Measurements from ENCODE around the gene STK11IP. TPM values are rescaled to one million over a fixed set of nuclear protein-coding genes. Genes with fewer than 3 reads are reported as not detected.

STK11IP gene
- total RNA-seq, 1 experiment from 2014 or later = 45.0 TPM

GRCh38 chr2:219613461-219614070 lies 15.9 kb downstream of the STK11IP start:
- no peak for DNase-seq (ENCODE audit: low read depth, low spot score)
- no peaks in the 10 kb centered on the region; a peak in 1 of 4 replicates for H3K36me3 ChIP-seq (ENCODE audit: control insufficient read depth in 1 of 2, insufficient read depth in 2 of 2, low read length in 2 of 2)
- CTCF ChIA-PET = no interaction called here

GRCh38 chr2:219614076-219614860 lies 16.6 kb downstream of the STK11IP start:
- ChIA-PET POLR2A (no interaction called here), RAD21 (ENCODE audit: low non-redundant PET in 1 of 2, low total read pairs in 2 of 2, uncharacterized antibody in 2 of 2, unreplicated experiment in 2 of 2) (no interaction called here), CTCF (no interaction called here)
- no peak overlapping the region for H2AFZ ChIP-seq (ENCODE audit: low read depth, low read length, poor library complexity, severe bottlenecking)
- no peak overlapping the region for H3K4me3 ChIP-seq (replicated peaks in 1 of 2; ENCODE audit: low read depth in 1 of 2, low read length in 2 of 2)
- no peaks in the 10 kb centered on the region; a peak in 1 of 4 replicates for H3K4me1 ChIP-seq (ENCODE audit: control insufficient read depth in 1 of 2, insufficient read depth in 2 of 2, low read length in 2 of 2)
- DNase-seq (ENCODE audit: low read depth, low spot score) (no peak), ATAC-seq (no peak)
- no peaks in the 10 kb centered on the region for H3K36me3 ChIP-seq (ENCODE audit: control insufficient read depth in 1 of 2, insufficient read depth in 2 of 2, low read length in 2 of 2)
- no peaks in the 10 kb centered on the region for H3K27me3 ChIP-seq (ENCODE audit: insufficient read depth, low read length)
- no peak overlapping the region for H3K4me2 ChIP-seq (ENCODE audit: low read length)
- no peak overlapping the region for H3K27ac ChIP-seq (ENCODE audit: low read depth, low read length)
- H3K79me2 ChIP-seq (ENCODE audit: insufficient read depth, low read length) = no peaks in the 10 kb centered on the region
- no peaks in the 10 kb centered on the region for H4K20me1 ChIP-seq (ENCODE audit: insufficient read depth)
- no peaks in the 10 kb centered on the region for H3K9me2 ChIP-seq (ENCODE audit: insufficient read depth)
- no peaks in the 10 kb centered on the region for H3K9me3 ChIP-seq (ENCODE audit: control insufficient read depth in 1 of 2, insufficient read depth in 1 of 2, low read depth in 1 of 2, low read length in 2 of 2)
- H3K9ac ChIP-seq (ENCODE audit: low read length) = no peak overlapping the region
- intact Hi-C loops (cut with micrococcal nuclease) = no loop called here
- no TSS peak for BruUV-seq (replicated peaks)
- TF ChIP-seq ZNF274 (IDR thresholded peaks at IDR 0.05; ENCODE audit: low read depth, low read length) = no peak
- no peak for TF ChIP-seq EZH2phosphoT487 (IDR thresholded peaks at IDR 0.05; ENCODE audit: borderline replicate concordance)
- TF ChIP-seq CTCF (IDR thresholded peaks at IDR 0.05 in 2 of 3, conservative IDR thresholded peaks at IDR 0.05 in 1 of 3; ENCODE audit: borderline replicate concordance in 1 of 3, insufficient read depth in 1 of 3, low read depth in 2 of 3, low read length in 2 of 3) = no peak
- no peak for TF ChIP-seq TCF7L2 (IDR thresholded peaks at IDR 0.05; ENCODE audit: borderline replicate concordance, extremely low read depth, insufficient read depth, insufficient read length)
- TF ChIP-seq POLR2A (IDR thresholded peaks at IDR 0.05; ENCODE audit: borderline replicate concordance, extremely low read depth, insufficient read depth, insufficient read length) = no peak
- TF ChIP-seq POLR2AphosphoS5 (IDR thresholded peaks at IDR 0.05; ENCODE audit: low read depth, low read length) = no peak
- no peak for TF ChIP-seq RAD21 (IDR thresholded peaks at IDR 0.05; ENCODE audit: low read depth)
- TF ChIP-seq ELF1 (IDR thresholded peaks at IDR 0.05; ENCODE audit: borderline replicate concordance, low read depth) = no peak
- TF ChIP-seq YY1 (IDR thresholded peaks at IDR 0.05; ENCODE audit: extremely low read depth, insufficient replicate concordance, low read depth, low read length) = no peak

More at GRCh38 chr2:219613461-219614070, 15.9 kb downstream of the STK11IP start:
- Histone ChIP-seq H3K9me2 (ENCODE audit: insufficient read depth) (no peaks in the 10 kb centered on the region), H3K4me3 (replicated peaks in 1 of 2; ENCODE audit: low read depth in 1 of 2, low read length in 2 of 2) (no peak overlapping the region), H3K27me3 (ENCODE audit: insufficient read depth, low read length) (no peaks in the 10 kb centered on the region), H3K9me3 (ENCODE audit: control insufficient read depth in 1 of 2, insufficient read depth in 1 of 2, low read depth in 1 of 2, low read length in 2 of 2) (no peaks in the 10 kb centered on the region), H3K9ac (ENCODE audit: low read length) (no peak overlapping the region), H3K79me2 (ENCODE audit: insufficient read depth, low read length) (no peaks in the 10 kb centered on the region), H3K4me1 (ENCODE audit: control insufficient read depth in 1 of 2, insufficient read depth in 2 of 2, low read length in 2 of 2) (no peaks in the 10 kb centered on the region; a peak in 1 of 4 replicates), H2AFZ (ENCODE audit: low read depth, low read length, poor library complexity, severe bottlenecking) (no peak overlapping the region), H3K27ac (ENCODE audit: low read depth, low read length) (no peak overlapping the region), H3K4me2 (ENCODE audit: low read length) (no peak overlapping the region), H4K20me1 (ENCODE audit: insufficient read depth) (no peaks in the 10 kb centered on the region)
- intact Hi-C loops (cut with micrococcal nuclease) = no loop called here
- ATAC-seq = no peak
- ChIA-PET POLR2A (no interaction called here), RAD21 (ENCODE audit: low non-redundant PET in 1 of 2, low total read pairs in 2 of 2, uncharacterized antibody in 2 of 2, unreplicated experiment in 2 of 2) (no interaction called here)
- TF ChIP-seq CEBPB (IDR thresholded peaks at IDR 0.05; ENCODE audit: low read depth) (no peak), EGR1 (IDR thresholded peaks at IDR 0.05; ENCODE audit: low read depth) (no peak), ZFX (IDR thresholded peaks at IDR 0.05) (no peak), SRF (IDR thresholded peaks at IDR 0.05; ENCODE audit: low read depth) (no peak), POLR2AphosphoS5 (IDR thresholded peaks at IDR 0.05; ENCODE audit: low read depth, low read length) (no peak), ELF1 (IDR thresholded peaks at IDR 0.05; ENCODE audit: borderline replicate concordance, low read depth) (no peak), ATF3 (IDR thresholded peaks at IDR 0.05) (no peak), EZH2phosphoT487 (IDR thresholded peaks at IDR 0.05; ENCODE audit: borderline replicate concordance) (no peak), SIN3A (IDR thresholded peaks at IDR 0.05; ENCODE audit: low read depth) (no peak)
- BruUV-seq (replicated peaks) = no TSS peak

Measured in HCT116 (cell line).